Fibroblast of gingiva (primary cell): ENCODE results near the gene ZDHHC12.
A peak's percentile ranks its signal among the peaks of the same experiment; 100 is the strongest.

Experiments used
- DNase-seq: peaks from one replicate; pipeline ENCODE4 v3.0.0-alpha.2; 2011; ENCODE audit warnings: low read depth

Gene ZDHHC12

DNA sequence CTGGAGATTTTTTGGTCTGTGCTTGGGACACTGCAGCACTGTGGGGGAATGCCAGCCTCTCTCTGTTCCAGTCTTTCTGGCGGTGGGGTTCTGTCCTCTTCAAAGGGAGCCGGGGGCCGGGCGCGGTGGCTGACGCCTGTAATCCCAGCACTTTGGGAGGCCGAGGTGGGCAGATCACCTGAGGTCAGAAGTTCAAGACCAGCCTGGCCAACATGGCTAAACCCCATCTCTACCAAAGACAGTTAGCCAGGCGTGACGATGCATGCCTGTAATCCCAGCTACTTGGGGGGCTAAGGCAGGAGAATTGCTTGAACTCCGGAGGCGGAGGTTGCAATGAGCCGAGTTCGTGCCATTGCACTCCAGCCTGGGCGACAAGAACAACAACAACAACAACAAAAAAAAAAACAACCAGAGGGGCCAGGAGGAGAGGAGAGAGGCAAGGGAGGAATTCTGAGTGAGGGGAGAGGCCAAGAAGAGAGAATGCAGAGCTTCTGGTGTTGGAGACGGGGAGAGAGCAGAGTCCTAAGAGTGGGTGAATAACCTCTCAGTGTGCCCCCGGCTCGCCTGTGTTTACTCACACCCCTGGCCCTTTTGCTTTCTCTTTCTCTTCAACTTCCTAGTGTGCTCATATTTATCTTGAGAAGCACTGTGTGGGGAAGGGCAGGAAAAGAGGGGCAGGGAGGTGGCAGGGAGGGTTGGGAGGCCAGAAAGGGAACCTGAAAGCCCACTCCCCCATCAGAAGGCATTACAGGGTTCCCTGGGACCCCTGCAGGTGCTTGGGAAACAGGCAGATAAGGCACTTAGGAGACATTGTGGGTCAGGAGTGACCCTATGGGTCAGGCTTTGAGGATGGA is 38.1 kb downstream of the ZDHHC12 start:
- DNase-seq, result no peak

- peak; percentile 61 for DNase-seq
These were observed 39.4 kb downstream of the ZDHHC12 start for GRCh38 chr9:128684325-128685199.

- DNase-seq, result no peak
These were observed 39.9 kb downstream of the ZDHHC12 start for GRCh38 chr9:128684065-128684324.

DNA sequence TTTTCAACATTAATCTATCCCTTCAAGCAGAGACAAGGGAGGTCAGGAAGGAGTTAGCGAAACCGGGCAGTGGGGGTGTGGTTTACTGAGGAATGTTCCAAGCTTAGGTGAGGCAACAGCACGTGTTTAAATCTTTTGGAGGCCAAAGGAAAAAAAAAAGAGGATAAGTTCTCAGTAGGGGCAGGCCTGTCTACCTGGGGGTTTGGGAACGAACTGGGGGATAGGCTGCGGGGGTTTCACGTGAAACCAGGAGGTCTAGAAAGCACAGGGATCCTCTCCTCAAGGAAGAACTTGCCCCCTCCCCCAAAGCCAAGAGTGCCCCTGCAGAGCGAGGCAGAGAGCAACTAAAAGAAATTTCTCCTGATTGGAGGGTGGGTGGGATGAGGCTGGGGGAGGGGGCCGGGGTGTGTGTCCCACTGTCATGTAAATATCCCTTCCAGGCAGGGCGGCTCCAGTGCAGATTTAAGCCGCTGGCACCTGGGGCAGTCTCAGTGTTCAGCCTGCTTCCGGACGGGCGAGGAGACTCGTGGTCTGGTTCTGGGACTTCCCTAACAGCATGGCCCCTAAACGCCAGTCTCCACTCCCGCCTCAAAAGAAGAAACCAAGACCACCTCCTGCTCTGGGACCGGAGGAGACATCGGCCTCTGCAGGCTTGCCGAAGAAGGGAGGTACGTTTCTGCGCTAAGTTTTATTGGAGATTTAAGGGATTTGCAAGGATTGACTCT is 40.4 kb downstream of the ZDHHC12 start:
- peak; percentile 76 for DNase-seq

DNA sequence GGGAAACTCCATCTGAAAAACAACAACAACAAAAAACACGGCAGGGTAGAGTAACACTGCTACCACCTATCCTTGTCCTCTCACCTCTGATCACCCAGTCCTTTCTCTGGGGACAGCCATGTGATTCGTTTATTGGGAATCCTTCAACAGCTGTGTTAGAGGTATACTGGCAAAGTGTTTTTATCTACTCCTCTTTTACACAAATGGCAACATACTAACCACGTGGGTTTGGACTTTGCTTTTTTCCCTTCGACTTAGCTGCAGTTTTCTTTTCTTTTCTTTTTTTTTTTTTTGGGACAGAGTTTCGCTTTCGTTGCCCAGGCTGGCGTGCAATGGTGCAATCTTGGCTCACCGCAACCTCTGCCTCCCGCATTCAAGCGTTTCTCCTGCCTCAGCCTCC is 46.1 kb downstream of the ZDHHC12 start:
- no peak for DNase-seq

DNA sequence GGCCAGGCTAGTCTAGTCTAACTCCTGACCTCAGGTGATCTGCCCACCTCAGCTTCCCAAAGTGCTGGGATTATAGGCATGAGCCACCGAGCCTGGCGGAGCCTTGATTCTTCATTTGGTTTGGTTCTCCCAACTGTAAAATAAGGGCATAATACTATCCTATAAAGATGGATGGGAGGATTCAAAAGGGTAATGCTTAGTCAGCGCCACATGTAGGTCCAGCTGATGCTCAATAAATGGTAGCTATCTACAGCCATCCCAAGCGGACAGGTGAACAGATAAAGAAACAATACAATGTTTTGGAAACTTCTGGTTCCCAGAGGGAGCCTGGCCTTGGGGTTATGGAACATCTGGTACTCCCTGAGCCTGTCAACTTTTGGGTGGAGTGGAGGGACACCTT is 48.5 kb downstream of the ZDHHC12 start:
- DNase-seq, result no peak
